Measurements from ENCODE around the gene PIGL. TPM values are rescaled to one million over a fixed set of nuclear protein-coding genes. Genes with fewer than 3 reads are reported as not detected.

Gene PIGL
- total and polyA plus RNA-seq, 2 donors (not counting 1 experiment from before 2014, with no cell fraction given), result 86.7 to 88.2 TPM

GRCh38 chr17:16345565-16345964 is 128.6 kb downstream of the PIGL start:
- ATAC-seq (ENCODE audit: low read depth) (no peak), DNase-seq (no peak)
- H3K27me3 Mint-ChIP-seq, result no peaks in the 10 kb centered on the region
- Histone ChIP-seq H3K9me3 (ENCODE audit: control extremely low read depth in 1 of 3, control insufficient read depth in 2 of 3, insufficient read depth in 1 of 3, low read length in 2 of 3) (no peaks in the 10 kb centered on the region), H3K79me2 (ENCODE audit: control insufficient read depth, insufficient read depth, low read length) (no peaks in the 10 kb centered on the region), H3K4me1 (ENCODE audit: control insufficient read depth in 2 of 2, insufficient read depth in 2 of 2, low read length in 2 of 2) (no peaks in the 10 kb centered on the region), H2AFZ (ENCODE audit: insufficient read depth, low read depth, low read length, poor library complexity, severe bottlenecking) (no peak overlapping the region), H3K9ac (ENCODE audit: low read length) (no peak overlapping the region), H4K20me1 (ENCODE audit: control insufficient read depth, insufficient read depth, low read length, poor library complexity, severe bottlenecking) (no peaks in the 10 kb centered on the region), H3K27ac (ENCODE audit: low read length in 2 of 2) (no peak overlapping the region), H3K36me3 (replicated peaks in 1 of 2; ENCODE audit: control extremely low read depth in 1 of 2, control insufficient read depth in 1 of 2, extremely low read depth in 1 of 2, insufficient read depth in 2 of 2, low read length in 1 of 2) (peaks cover 0 to 33% of the 10 kb centered on the region in 2 experiments), H3K4me3 (ENCODE audit: control extremely low read depth in 1 of 5, extremely low read depth in 1 of 5, insufficient read depth in 1 of 5, low read depth in 2 of 5, low read length in 4 of 5) (no peak overlapping the region), H3K4me2 (replicated peaks; ENCODE audit: low read depth, low read length, poor library complexity, severe bottlenecking) (no peak overlapping the region), H3K27me3 (replicated peaks in 1 of 4; ENCODE audit: control extremely low read depth in 1 of 4, control insufficient read depth in 3 of 4, insufficient read depth in 4 of 4, low read length in 3 of 4) (no peaks in the 10 kb centered on the region)
- ChIA-PET CTCF (no interaction called here), POLR2A (interaction anchor here (0.7 kb wide), 1 partner anchor 113 kb away, joined by 4 read pairs; no protein-coding TSS in a partner anchor)
- H3K9me3 Mint-ChIP-seq (ENCODE audit: insufficient read depth), result no peaks in the 10 kb centered on the region
- TF ChIP-seq EZH2 (IDR thresholded peaks at IDR 0.05; ENCODE audit: borderline replicate concordance, insufficient read depth, low read depth, low read length, poor library complexity, severe bottlenecking), result no peak
- no peak for TF ChIP-seq CTCF (IDR thresholded peaks at IDR 0.05)
- WGBS (ENCODE audit: insufficient coverage), result 98% methylated on average over 4 of the region's 5 CpGs
- no peak overlapping the region for H3K27ac Mint-ChIP-seq
- intact Hi-C loops (cut with micrococcal nuclease), result no loop called here
- no peaks in the 10 kb centered on the region for H3K4me1 Mint-ChIP-seq
- no peak overlapping the region for H3K4me3 Mint-ChIP-seq

- DNase-seq (no peak), ATAC-seq (ENCODE audit: low read depth) (no peak)
- Histone ChIP-seq H3K9me3 (ENCODE audit: control extremely low read depth in 1 of 3, control insufficient read depth in 2 of 3, insufficient read depth in 1 of 3, low read length in 2 of 3) (no peaks in the 10 kb centered on the region), H3K36me3 (replicated peaks in 1 of 2; ENCODE audit: control extremely low read depth in 1 of 2, control insufficient read depth in 1 of 2, extremely low read depth in 1 of 2, insufficient read depth in 2 of 2, low read length in 1 of 2) (peaks cover 0 to 33% of the 10 kb centered on the region in 2 experiments), H3K27me3 (replicated peaks in 1 of 4; ENCODE audit: control extremely low read depth in 1 of 4, control insufficient read depth in 3 of 4, insufficient read depth in 4 of 4, low read length in 3 of 4) (no peaks in the 10 kb centered on the region), H3K27ac (ENCODE audit: low read length in 2 of 2) (no peak overlapping the region), H3K4me3 (ENCODE audit: control extremely low read depth in 1 of 5, extremely low read depth in 1 of 5, insufficient read depth in 1 of 5, low read depth in 2 of 5, low read length in 4 of 5) (no peak overlapping the region), H3K4me1 (ENCODE audit: control insufficient read depth in 2 of 2, insufficient read depth in 2 of 2, low read length in 2 of 2) (peaks cover under 1 to 2% of the 10 kb centered on the region in 2 donors), H3K4me2 (replicated peaks; ENCODE audit: low read depth, low read length, poor library complexity, severe bottlenecking) (no peak overlapping the region), H3K9ac (ENCODE audit: low read length) (no peak overlapping the region), H3K79me2 (ENCODE audit: control insufficient read depth, insufficient read depth, low read length) (peaks cover under 1% of the 10 kb centered on the region), H2AFZ (ENCODE audit: insufficient read depth, low read depth, low read length, poor library complexity, severe bottlenecking) (no peak overlapping the region), H4K20me1 (ENCODE audit: control insufficient read depth, insufficient read depth, low read length, poor library complexity, severe bottlenecking) (no peaks in the 10 kb centered on the region)
- H3K4me3 Mint-ChIP-seq, result no peak overlapping the region
- no peaks in the 10 kb centered on the region for H3K9me3 Mint-ChIP-seq (ENCODE audit: insufficient read depth)
- intact Hi-C loops (cut with micrococcal nuclease), result no loop called here
- TF ChIP-seq CTCF (IDR thresholded peaks at IDR 0.05), result no peak
- TF ChIP-seq EZH2 (IDR thresholded peaks at IDR 0.05; ENCODE audit: borderline replicate concordance, insufficient read depth, low read depth, low read length, poor library complexity, severe bottlenecking), result no peak
- H3K4me1 Mint-ChIP-seq, result peaks cover 2% of the 10 kb centered on the region
- no peaks in the 10 kb centered on the region for H3K27me3 Mint-ChIP-seq
- H3K27ac Mint-ChIP-seq, result no peak overlapping the region
- POLR2A ChIA-PET, result no interaction called here
- CTCF ChIA-PET, result interaction anchor here (1.0 kb wide), 1 partner anchor 12 kb away, joined by 3 read pairs; no protein-coding TSS in a partner anchor
- 96% methylated on average over 3 of the region's 6 CpGs for WGBS (ENCODE audit: insufficient coverage)
Observed at GRCh38 chr17:16346721-16347271, 129.8 kb downstream of the PIGL start.

Data from B cell (primary cell).